Measurements from ENCODE around the gene TSPAN2.

Gene TSPAN2

DNA sequence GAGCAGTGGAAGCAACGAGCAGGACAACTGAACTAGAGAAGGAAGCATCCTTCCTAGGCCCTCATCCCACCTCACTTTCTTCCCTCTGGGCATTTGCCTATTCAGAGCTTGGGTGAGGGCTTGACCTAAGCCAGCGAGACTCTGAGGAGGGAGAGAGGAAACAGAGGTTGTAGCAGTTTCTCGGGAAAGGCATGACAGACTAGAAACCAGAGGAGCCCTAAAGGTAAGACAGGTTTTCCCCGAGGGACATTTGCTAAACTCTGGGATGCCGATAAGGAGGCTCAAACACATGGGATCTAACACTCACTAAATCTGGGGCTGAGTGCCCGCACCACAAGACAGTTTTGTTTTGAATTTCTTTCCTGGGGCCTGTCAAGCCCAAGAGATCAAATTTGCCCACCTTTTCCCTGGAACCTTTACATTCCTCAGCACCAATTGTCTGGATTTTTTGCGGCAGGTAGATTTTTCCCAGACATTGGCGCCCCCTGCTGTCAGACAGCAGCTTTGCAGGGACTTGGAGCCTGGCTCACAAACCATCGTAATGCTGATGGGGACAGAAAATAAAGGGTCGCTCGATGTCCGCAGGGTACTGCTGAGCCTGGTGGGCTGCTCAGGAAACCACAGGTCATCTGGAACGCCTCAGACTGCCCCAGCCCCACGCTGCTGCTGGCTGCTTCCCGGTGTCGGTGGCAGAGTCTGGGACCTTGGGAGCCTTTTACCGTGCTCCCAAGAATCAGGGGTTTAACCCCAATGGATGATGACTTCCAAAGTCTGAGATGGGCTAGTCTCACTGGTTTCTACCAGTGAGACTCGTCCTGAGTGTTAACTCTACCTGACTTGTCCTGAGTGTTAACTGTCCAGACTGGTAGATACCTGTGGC is 23.4 kb upstream of the TSPAN2 start:
- Histone ChIP-seq H3K9ac (ENCODE audit: low read depth, low read length) (no peak overlapping the region), H3K27me3 (ENCODE audit: insufficient read depth, low read length) (peaks cover 9% of the 10 kb centered on the region), H3K4me1 (ENCODE audit: insufficient read depth, low read length) (0 out of 2 replicates have a peak, but pooled peaks cover 2% of the 10 kb centered on the region), H3K36me3 (ENCODE audit: insufficient read depth, low read depth, low read length) (no peaks in the 10 kb centered on the region), H3K27ac (ENCODE audit: low read length) (no peak overlapping the region), H3K9me3 (ENCODE audit: insufficient read depth, low read depth, low read length) (no peaks in the 10 kb centered on the region), H3K4me3 (ENCODE audit: low read length) (peak overlapping the region; percentile 42; the same call in 1 of the 2 replicates)

DNA sequence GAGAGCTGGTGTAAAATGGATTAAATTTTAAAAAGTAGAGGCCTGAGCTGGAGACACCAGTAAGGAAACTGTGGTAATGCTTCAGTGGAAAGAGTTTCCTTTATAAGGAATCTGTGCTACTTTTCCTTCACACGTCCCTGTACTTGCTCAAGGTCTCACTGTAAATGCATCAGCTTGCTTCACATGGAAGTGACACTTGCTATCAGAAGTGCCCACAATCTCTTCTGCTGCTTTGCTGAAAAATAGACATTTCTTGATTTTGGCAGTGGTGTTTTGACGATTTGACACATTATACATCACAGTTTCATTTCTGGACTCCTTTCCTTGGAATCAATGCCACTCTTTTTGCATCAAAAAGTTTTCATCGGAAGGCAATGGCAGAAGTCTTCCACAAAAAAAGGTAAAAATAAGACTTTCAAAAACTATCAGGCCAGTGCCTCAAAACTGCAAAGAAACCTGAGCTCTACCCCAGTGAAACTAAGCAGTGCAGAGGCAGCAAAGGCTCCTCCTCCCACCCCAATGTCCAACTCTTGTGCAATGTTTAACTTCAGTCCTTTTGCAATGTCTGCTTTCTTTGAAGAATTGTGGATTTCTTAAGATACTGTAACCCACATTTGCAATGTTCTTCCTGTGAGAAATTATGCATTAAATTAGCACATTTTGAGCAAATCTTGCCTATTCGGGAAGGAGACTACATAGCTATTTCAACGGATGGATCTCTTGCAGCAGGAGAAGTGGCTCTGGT is 18.4 kb upstream of the TSPAN2 start:
- H3K9me3 ChIP-seq (ENCODE audit: insufficient read depth, low read depth, low read length) = no peaks in the 10 kb centered on the region

DNA sequence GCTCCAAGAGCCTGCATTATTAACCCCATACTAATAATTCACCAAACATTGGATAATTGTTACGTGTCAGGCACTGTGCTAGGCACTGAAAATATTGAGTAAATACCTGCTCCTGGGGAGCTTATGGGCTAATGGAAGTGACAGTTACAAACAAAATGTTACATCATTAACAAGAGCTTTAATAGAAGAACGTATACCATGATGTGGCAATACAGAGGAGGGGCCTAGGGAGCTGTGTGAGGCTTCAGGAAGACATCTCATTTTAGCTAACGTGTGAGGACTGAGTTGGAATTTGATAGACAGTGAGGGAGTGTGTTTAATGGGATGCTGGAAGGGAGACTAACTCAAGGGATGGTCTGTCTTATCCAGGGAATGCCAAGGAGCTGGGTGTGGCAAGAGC is 16.5 kb upstream of the TSPAN2 start:
- H3K27me3 ChIP-seq (ENCODE audit: insufficient read depth, low read length) = no peaks in the 10 kb centered on the region
- no peak overlapping the region for H3K9ac ChIP-seq (ENCODE audit: low read depth, low read length)
- H3K27ac ChIP-seq (ENCODE audit: low read length) = no peak overlapping the region
- H3K4me1 ChIP-seq (ENCODE audit: insufficient read depth, low read length) = no peaks in the 10 kb centered on the region
- no peaks in the 10 kb centered on the region for H3K9me3 ChIP-seq (ENCODE audit: insufficient read depth, low read depth, low read length)
- H3K36me3 ChIP-seq (ENCODE audit: insufficient read depth, low read depth, low read length) = no peaks in the 10 kb centered on the region
- no peak overlapping the region for H3K4me3 ChIP-seq (ENCODE audit: low read length)

More for the DNA sequence above, 18.4 kb upstream of the TSPAN2 start:
- H3K27ac ChIP-seq (ENCODE audit: low read length) = no peak overlapping the region
- H3K36me3 ChIP-seq (ENCODE audit: insufficient read depth, low read depth, low read length) = no peaks in the 10 kb centered on the region
- H3K4me1 ChIP-seq (ENCODE audit: insufficient read depth, low read length) = 0 out of 2 replicates have a peak, but pooled peaks cover 2% of the 10 kb centered on the region
- no peak overlapping the region for H3K9ac ChIP-seq (ENCODE audit: low read depth, low read length)
- H3K4me3 ChIP-seq (ENCODE audit: low read length) = no peak overlapping the region
- no peaks in the 10 kb centered on the region for H3K27me3 ChIP-seq (ENCODE audit: insufficient read depth, low read length)

DNA sequence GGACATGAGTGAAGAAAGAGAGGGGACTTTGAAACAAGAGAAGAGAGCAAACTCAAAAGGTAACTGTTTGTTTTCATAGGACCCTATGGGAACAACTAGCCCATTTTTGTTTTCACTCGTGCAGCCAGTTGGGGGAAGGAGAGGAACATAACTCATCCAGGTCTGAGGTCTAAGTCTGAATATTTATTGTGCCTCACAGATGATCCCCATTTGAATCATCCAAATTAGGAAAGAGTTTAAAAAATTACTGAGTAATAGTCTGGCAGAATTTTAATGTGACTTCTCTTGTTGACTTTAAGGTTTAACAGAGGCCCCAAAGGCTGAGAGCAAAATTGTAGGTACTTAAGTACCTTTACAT is 10.4 kb upstream of the TSPAN2 start:
- Histone ChIP-seq H3K9ac (ENCODE audit: low read depth, low read length) (no peak overlapping the region), H3K4me1 (ENCODE audit: insufficient read depth, low read length) (peaks cover 14% of the 10 kb centered on the region), H3K27me3 (ENCODE audit: insufficient read depth, low read length) (no peaks in the 10 kb centered on the region), H3K27ac (ENCODE audit: low read length) (no peak overlapping the region), H3K9me3 (ENCODE audit: insufficient read depth, low read depth, low read length) (no peaks in the 10 kb centered on the region), H3K4me3 (ENCODE audit: low read length) (no peak overlapping the region), H3K36me3 (ENCODE audit: insufficient read depth, low read depth, low read length) (no peaks in the 10 kb centered on the region)

DNA sequence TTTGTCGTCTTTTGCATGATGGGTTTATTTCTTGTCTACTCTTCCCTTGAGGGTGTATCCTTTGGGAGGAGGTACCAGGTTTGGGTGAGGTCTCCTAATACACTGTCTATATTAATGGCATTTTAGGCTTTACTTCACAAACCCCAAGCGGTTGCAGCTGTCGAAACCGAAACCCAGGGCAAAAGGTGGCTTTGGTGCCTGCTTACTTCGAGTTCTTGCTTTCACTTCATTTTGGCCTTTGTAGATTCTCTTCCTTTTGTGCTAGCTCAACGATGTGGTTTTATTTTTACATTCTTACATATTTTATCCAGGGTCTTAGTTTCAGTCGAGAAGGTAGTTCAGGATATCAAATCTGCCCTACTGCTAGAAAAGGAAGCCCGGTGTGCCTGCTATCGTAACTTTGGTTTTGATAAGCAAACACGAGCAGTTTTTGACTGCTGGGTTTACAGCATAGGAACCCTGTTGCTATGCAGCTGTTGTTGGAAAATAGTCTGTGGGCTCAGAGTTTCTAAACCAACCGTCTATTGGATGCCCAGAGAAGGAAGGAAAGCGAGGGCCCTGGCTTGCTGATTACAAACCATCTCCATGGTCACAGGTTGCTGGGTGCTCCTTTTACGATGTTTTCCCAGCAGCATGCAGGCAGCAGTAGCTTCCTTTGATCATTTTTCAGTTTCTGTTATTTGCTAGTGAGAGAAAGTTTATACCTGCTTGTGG is 9.8 kb upstream of the TSPAN2 start:
- H3K4me1 ChIP-seq (ENCODE audit: insufficient read depth, low read length) = peaks cover 14% of the 10 kb centered on the region
- no peaks in the 10 kb centered on the region for H3K9me3 ChIP-seq (ENCODE audit: insufficient read depth, low read depth, low read length)
- no peaks in the 10 kb centered on the region for H3K27me3 ChIP-seq (ENCODE audit: insufficient read depth, low read length)
- H3K27ac ChIP-seq (ENCODE audit: low read length) = no peak overlapping the region
- no peak overlapping the region for H3K9ac ChIP-seq (ENCODE audit: low read depth, low read length)
- H3K36me3 ChIP-seq (ENCODE audit: insufficient read depth, low read depth, low read length) = no peaks in the 10 kb centered on the region
- no peak overlapping the region for H3K4me3 ChIP-seq (ENCODE audit: low read length)

DNA sequence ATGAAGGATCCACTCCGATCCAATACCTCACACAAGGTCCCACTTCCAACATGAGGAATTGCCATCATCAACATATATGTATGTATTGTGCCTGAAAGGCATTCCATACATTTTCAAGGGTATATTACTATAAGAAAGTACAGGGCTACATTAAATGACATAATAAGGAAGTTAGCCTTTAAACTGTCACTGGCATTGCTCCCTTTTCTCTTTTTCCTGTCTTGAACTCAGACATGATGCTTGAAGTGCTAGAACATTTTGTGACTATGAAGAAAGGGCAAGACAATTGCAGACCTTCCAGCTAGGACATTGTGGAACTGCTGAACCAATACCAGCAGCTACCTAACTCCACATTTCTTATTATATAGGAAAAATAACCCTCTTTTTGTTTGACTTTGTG is 2.9 kb upstream of the TSPAN2 start:
- Histone ChIP-seq H3K9me3 (ENCODE audit: insufficient read depth, low read depth, low read length) (no peaks in the 10 kb centered on the region), H3K9ac (ENCODE audit: low read depth, low read length) (no peak overlapping the region), H3K4me3 (ENCODE audit: low read length) (no peak overlapping the region), H3K27ac (ENCODE audit: low read length) (no peak overlapping the region), H3K27me3 (ENCODE audit: insufficient read depth, low read length) (peaks cover 20% of the 10 kb centered on the region), H3K4me1 (ENCODE audit: insufficient read depth, low read length) (peaks cover 5% of the 10 kb centered on the region; the same call in 1 of the 2 replicates), H3K36me3 (ENCODE audit: insufficient read depth, low read depth, low read length) (no peaks in the 10 kb centered on the region)

DNA sequence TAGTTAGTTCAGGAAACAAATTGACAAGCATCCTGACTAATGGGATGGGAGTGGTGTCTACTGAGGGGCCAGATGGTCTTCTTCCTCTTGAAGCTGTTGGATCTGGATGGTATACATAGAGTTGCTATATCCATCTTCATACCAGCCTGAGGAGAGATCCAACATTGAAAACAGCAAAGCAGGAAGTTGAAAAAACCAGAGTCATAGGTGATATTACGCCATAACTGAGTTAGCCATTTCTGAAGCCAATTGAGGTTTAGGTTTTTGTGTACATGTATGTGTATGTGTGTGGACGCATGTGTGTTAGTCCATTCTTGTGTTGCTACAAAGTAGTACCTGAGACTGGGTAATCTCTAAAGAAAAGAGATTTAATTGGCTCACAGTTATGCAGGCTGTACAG is 2.3 kb upstream of the TSPAN2 start:
- Histone ChIP-seq H3K27ac (ENCODE audit: low read length) (no peak overlapping the region), H3K9ac (ENCODE audit: low read depth, low read length) (no peak overlapping the region), H3K27me3 (ENCODE audit: insufficient read depth, low read length) (peaks cover 20% of the 10 kb centered on the region), H3K9me3 (ENCODE audit: insufficient read depth, low read depth, low read length) (no peaks in the 10 kb centered on the region), H3K36me3 (ENCODE audit: insufficient read depth, low read depth, low read length) (no peaks in the 10 kb centered on the region), H3K4me1 (ENCODE audit: insufficient read depth, low read length) (peaks cover 5% of the 10 kb centered on the region; the same call in 1 of the 2 replicates), H3K4me3 (ENCODE audit: low read length) (no peak overlapping the region)

DNA sequence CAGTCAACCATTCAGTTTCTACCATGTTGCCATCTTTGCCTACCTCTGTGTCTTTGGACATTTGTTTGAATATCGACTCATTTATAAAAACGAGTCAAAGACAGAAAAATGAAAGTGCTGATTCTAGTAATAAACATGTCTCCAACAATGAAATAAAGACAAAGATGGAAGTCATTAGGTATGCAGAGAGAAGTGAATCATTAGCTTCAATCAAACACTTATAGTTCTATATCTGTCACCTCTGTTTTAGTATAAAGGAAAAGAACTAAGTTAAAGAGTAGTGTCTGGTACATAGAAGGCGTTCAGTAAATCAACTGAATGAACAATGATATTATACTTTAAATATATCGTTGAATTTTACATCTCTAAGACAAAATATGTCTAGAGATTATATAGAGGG is 1.7 kb upstream of the TSPAN2 start:
- Histone ChIP-seq H3K4me1 (ENCODE audit: insufficient read depth, low read length) (peaks cover 5% of the 10 kb centered on the region; the same call in 1 of the 2 replicates), H3K9me3 (ENCODE audit: insufficient read depth, low read depth, low read length) (no peaks in the 10 kb centered on the region), H3K36me3 (ENCODE audit: insufficient read depth, low read depth, low read length) (no peaks in the 10 kb centered on the region), H3K27ac (ENCODE audit: low read length) (no peak overlapping the region), H3K27me3 (ENCODE audit: insufficient read depth, low read length) (peaks cover 20% of the 10 kb centered on the region), H3K4me3 (ENCODE audit: low read length) (no peak overlapping the region), H3K9ac (ENCODE audit: low read depth, low read length) (no peak overlapping the region)

DNA sequence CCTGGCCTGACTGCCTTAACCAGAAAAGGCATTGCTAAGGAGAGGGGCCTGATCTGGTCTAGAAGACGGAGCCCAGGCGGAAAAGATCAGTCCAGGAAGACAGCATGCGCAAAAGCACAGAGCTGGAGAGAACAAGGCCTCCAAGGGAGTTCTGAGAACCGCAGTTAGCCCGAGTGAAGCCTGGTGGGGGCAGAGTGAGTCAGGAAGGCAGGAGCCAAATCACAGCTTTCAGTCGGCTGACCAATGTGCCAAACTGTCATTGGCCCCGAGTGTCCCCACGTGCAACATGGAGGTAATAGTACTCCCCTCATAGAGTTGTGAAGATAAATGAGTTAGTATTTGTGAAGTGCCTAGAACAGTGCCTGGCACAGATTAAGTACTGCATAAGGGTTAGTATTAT is 1.2 kb upstream of the TSPAN2 start:
- Histone ChIP-seq H3K4me3 (ENCODE audit: low read length) (peak overlapping the region; percentile 93), H3K4me1 (ENCODE audit: insufficient read depth, low read length) (peaks cover 7% of the 10 kb centered on the region; the same call in 1 of the 2 replicates), H3K27me3 (ENCODE audit: insufficient read depth, low read length) (peaks cover 20% of the 10 kb centered on the region), H3K9me3 (ENCODE audit: insufficient read depth, low read depth, low read length) (no peaks in the 10 kb centered on the region), H3K27ac (ENCODE audit: low read length) (no peak overlapping the region), H3K36me3 (ENCODE audit: insufficient read depth, low read depth, low read length) (no peaks in the 10 kb centered on the region), H3K9ac (ENCODE audit: low read depth, low read length) (peak overlapping the region; percentile 97; the same call in 1 of the 2 replicates)

DNA sequence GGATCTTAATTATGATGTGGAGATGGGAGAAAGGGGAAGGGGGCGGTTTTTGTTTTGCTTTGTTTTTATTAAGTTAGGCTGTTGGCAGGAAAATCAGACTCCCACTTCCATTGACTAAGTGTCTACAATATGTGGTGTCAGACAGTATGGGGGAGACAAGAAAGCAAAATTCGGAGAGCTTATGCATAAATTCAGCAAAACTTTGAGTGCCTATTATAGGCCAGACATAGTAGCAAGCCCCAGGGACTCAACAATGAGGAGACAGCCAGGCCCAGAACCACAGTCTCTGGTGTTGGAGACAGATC is 835 bp upstream of the TSPAN2 start:
- Histone ChIP-seq H3K27me3 (ENCODE audit: insufficient read depth, low read length) (peaks cover 20% of the 10 kb centered on the region), H3K4me1 (ENCODE audit: insufficient read depth, low read length) (peaks cover 9% of the 10 kb centered on the region; the same call in 1 of the 2 replicates), H3K9me3 (ENCODE audit: insufficient read depth, low read depth, low read length) (no peaks in the 10 kb centered on the region), H3K27ac (ENCODE audit: low read length) (peak overlapping the region; percentile 81), H3K4me3 (ENCODE audit: low read length) (peak overlapping the region; percentile 93), H3K36me3 (ENCODE audit: insufficient read depth, low read depth, low read length) (no peaks in the 10 kb centered on the region), H3K9ac (ENCODE audit: low read depth, low read length) (peak overlapping the region; percentile 97; the same call in 1 of the 2 replicates)

DNA sequence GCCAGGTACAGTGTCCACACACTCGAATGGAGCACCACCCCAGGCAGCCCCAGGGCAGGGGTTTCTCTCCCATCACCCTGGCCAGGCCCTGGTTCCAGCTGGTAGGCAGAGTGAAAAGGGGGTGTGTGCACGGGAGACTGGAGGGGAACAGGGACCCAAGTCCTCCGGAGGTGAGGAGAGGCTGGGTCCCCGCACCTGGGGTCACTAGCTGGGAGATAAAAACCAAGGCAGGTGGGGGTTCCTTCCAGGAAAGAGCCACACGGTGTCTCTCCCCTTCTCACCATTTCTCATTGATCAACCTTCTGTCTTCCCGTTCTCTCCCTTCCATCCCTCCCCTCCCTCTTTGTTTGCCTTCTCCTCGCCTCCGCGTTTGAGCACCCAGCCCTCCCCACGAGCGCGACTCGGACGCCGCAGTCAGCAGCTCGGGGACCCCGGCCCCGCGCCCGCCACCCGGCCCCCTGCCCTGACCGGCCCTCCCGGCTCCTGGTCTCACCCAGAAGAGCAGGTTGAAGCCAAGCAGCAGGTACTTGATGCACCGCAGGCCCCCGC is 358 bp downstream of the TSPAN2 start:
- peak overlapping the region; percentile 87 for H3K4me3 ChIP-seq (ENCODE audit: low read length)
- H3K27ac ChIP-seq (ENCODE audit: low read length) = peak overlapping the region; percentile 16

More for the DNA sequence above, 358 bp downstream of the TSPAN2 start:
- no peaks in the 10 kb centered on the region for H3K36me3 ChIP-seq (ENCODE audit: insufficient read depth, low read depth, low read length)
- peak overlapping the region; percentile 85; the same call in 1 of the 2 replicates for H3K9ac ChIP-seq (ENCODE audit: low read depth, low read length)
- no peaks in the 10 kb centered on the region for H3K9me3 ChIP-seq (ENCODE audit: insufficient read depth, low read depth, low read length)
- H3K4me1 ChIP-seq (ENCODE audit: insufficient read depth, low read length) = peaks cover 9% of the 10 kb centered on the region; the same call in 1 of the 2 replicates
- peaks cover 20% of the 10 kb centered on the region for H3K27me3 ChIP-seq (ENCODE audit: insufficient read depth, low read length)

Measured in iPS-20b (cell line).